ENCODE data around the gene RGS16. TPM values are rescaled to one million over a fixed set of nuclear protein-coding genes. Genes with fewer than 3 reads are reported as not detected.

RGS16 gene
- total RNA-seq, 4 donors from 2014 or later = 4.1 to 38.9 (median 12.1) TPM

- ATAC-seq (ENCODE audit: low FRiP score) (no peak), DNase-seq (ENCODE audit: low spot score) (no peak)
- TF ChIP-seq CTCF (IDR thresholded peaks at IDR 0.05) = no peak
Measured at GRCh38 chr1:182617014-182617429, 12.8 kb upstream of the RGS16 start.

- no peak for TF ChIP-seq CTCF (IDR thresholded peaks at IDR 0.05)
- DNase-seq (ENCODE audit: low spot score) (peak; percentile 83), ATAC-seq (ENCODE audit: low FRiP score) (peak; percentile 67)
Measured at GRCh38 chr1:182616130-182617013, 12.2 kb upstream of the RGS16 start.

GRCh38 chr1:182615468-182616129 lies 11.4 kb upstream of the RGS16 start:
- DNase-seq (ENCODE audit: low spot score) (no peak), ATAC-seq (ENCODE audit: low FRiP score) (no peak)
- no peak for TF ChIP-seq CTCF (IDR thresholded peaks at IDR 0.05)

GRCh38 chr1:182614796-182615454 lies 10.7 kb upstream of the RGS16 start:
- TF ChIP-seq CTCF (IDR thresholded peaks at IDR 0.05) = no peak
- peak; percentile 82 for ATAC-seq (ENCODE audit: low FRiP score)
- DNase-seq (ENCODE audit: low spot score) = peak; percentile 67

- no peak for DNase-seq (ENCODE audit: low spot score)
- TF ChIP-seq CTCF (IDR thresholded peaks at IDR 0.05) = no peak
- no peak for ATAC-seq (ENCODE audit: low FRiP score)
Measured at GRCh38 chr1:182611787-182612186, 7.6 kb upstream of the RGS16 start.

- ATAC-seq (ENCODE audit: low FRiP score) = no peak
- no peak for TF ChIP-seq CTCF (IDR thresholded peaks at IDR 0.05)
- DNase-seq (ENCODE audit: low spot score) = no peak
Measured at GRCh38 chr1:182611326-182611725, 7.1 kb upstream of the RGS16 start.

Data from omental fat pad (tissue), 4 donors.